ENCODE measurements around the gene MCOLN3. TPM values are rescaled to one million over a fixed set of nuclear protein-coding genes. Genes with fewer than 3 reads are reported as not detected.

The MCOLN3 gene
- total RNA-seq, 2 donors from 2014 or later: 15.8 to 17.5 TPM

DNA sequence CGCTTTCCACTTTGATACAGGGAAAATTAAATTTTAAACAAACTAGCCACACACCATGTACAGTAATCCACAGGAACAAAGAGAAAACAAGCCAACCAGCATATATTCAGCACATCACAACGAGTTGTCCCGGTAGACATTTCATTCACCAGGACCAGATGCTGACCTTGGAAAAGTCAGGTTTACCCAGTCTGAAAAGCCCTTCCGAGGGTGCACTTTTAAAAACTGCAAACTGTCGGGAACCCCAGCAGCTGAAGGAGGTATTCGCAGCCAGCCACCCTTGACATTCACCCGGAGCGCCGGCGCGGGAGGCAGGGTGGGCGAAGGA lies 1.2 kb downstream of the MCOLN3 start:
- Histone ChIP-seq H3K36me3 (replicated peaks in 1 of 2; ENCODE audit: insufficient read depth in 1 of 2, low read depth in 2 of 2) (no peaks in the 10 kb centered on the region), H3K4me3 (no peak overlapping the region), H3K27me3 (no peaks in the 10 kb centered on the region), H3K9me3 (no peaks in the 10 kb centered on the region), H3K27ac (peak overlapping the region in 1 of 4 donors; percentile 80), H3K4me1 (peaks cover 16% of the 10 kb centered on the region)
- WGBS, 2 donors: 10 to 13% methylated on average over 12 of the region's 12 CpGs
- intact Hi-C loops (cut with DNase I): no loop called here
- DNase-seq: no peak
- ATAC-seq: peak; percentile 2
- no peak for TF ChIP-seq POLR2A (IDR thresholded peaks at IDR 0.05)
- TF ChIP-seq, protein P1, sequence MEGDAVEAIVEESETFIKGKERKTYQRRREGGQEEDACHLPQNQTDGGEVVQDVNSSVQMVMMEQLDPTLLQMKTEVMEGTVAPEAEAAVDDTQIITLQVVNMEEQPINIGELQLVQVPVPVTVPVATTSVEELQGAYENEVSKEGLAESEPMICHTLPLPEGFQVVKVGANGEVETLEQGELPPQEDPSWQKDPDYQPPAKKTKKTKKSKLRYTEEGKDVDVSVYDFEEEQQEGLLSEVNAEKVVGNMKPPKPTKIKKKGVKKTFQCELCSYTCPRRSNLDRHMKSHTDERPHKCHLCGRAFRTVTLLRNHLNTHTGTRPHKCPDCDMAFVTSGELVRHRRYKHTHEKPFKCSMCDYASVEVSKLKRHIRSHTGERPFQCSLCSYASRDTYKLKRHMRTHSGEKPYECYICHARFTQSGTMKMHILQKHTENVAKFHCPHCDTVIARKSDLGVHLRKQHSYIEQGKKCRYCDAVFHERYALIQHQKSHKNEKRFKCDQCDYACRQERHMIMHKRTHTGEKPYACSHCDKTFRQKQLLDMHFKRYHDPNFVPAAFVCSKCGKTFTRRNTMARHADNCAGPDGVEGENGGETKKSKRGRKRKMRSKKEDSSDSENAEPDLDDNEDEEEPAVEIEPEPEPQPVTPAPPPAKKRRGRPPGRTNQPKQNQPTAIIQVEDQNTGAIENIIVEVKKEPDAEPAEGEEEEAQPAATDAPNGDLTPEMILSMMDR (IDR thresholded peaks at IDR 0.05): no peak

- Histone ChIP-seq H3K4me1 (peaks cover 5% of the 10 kb centered on the region), H3K27me3 (no peaks in the 10 kb centered on the region), H3K9me3 (no peaks in the 10 kb centered on the region), H3K27ac (no peak overlapping the region), H3K36me3 (replicated peaks in 1 of 2; ENCODE audit: insufficient read depth in 1 of 2, low read depth in 2 of 2) (no peaks in the 10 kb centered on the region), H3K4me3 (no peak overlapping the region)
- intact Hi-C loops (cut with DNase I): no loop called here
- ATAC-seq (no peak), DNase-seq (no peak)
- TF ChIP-seq, protein P1 (IDR thresholded peaks at IDR 0.05): no peak
- no peak for TF ChIP-seq POLR2A (IDR thresholded peaks at IDR 0.05)
Observed at GRCh38 chr1:85042413-85042812, 5.9 kb downstream of the MCOLN3 start.

GRCh38 chr1:85041793-85042192 lies 6.5 kb downstream of the MCOLN3 start:
- peaks cover under 1% of the 10 kb centered on the region for H3K4me1 ChIP-seq
- no peaks in the 10 kb centered on the region for H3K9me3 ChIP-seq
- ATAC-seq: no peak
- H3K36me3 ChIP-seq (replicated peaks in 1 of 2; ENCODE audit: insufficient read depth in 1 of 2, low read depth in 2 of 2): no peaks in the 10 kb centered on the region
- no peak for DNase-seq
- TF ChIP-seq, protein P1 (IDR thresholded peaks at IDR 0.05): no peak
- H3K27ac ChIP-seq: no peak overlapping the region
- no peaks in the 10 kb centered on the region for H3K27me3 ChIP-seq
- intact Hi-C loops (cut with DNase I): no loop called here
- H3K4me3 ChIP-seq: no peak overlapping the region
- WGBS, 2 donors: 92 to 97% methylated on average over 5 of the region's 5 CpGs

GRCh38 chr1:85033221-85033620 lies 15.1 kb downstream of the MCOLN3 start:
- no peak for TF ChIP-seq POLR2A (IDR thresholded peaks at IDR 0.05)
- TF ChIP-seq, protein P1 (IDR thresholded peaks at IDR 0.05): no peak
- Histone ChIP-seq H3K36me3 (replicated peaks in 1 of 2; ENCODE audit: insufficient read depth in 1 of 2, low read depth in 2 of 2) (no peaks in the 10 kb centered on the region), H3K4me3 (no peak overlapping the region), H3K27me3 (no peaks in the 10 kb centered on the region), H3K4me1 (no peaks in the 10 kb centered on the region), H3K9me3 (no peaks in the 10 kb centered on the region), H3K27ac (no peak overlapping the region)
- no peak for ATAC-seq
- WGBS, 2 donors: 65 to 73% methylated on average over 2 of the region's 2 CpGs
- no peak for DNase-seq
- intact Hi-C loops (cut with DNase I): no loop called here

GRCh38 chr1:85030536-85030935 lies 17.8 kb downstream of the MCOLN3 start:
- intact Hi-C loops (cut with DNase I): no loop called here
- ATAC-seq: no peak
- no peak overlapping the region for H3K27ac ChIP-seq
- TF ChIP-seq, protein P1 (IDR thresholded peaks at IDR 0.05): no peak
- TF ChIP-seq POLR2A (IDR thresholded peaks at IDR 0.05): no peak
- no peak overlapping the region for H3K4me3 ChIP-seq
- H3K27me3 ChIP-seq: no peaks in the 10 kb centered on the region
- no peaks in the 10 kb centered on the region for H3K36me3 ChIP-seq (replicated peaks in 1 of 2; ENCODE audit: insufficient read depth in 1 of 2, low read depth in 2 of 2)
- DNase-seq: no peak
- no peaks in the 10 kb centered on the region for H3K4me1 ChIP-seq
- no peaks in the 10 kb centered on the region for H3K9me3 ChIP-seq

Measured in body of pancreas (tissue), 4 donors.